ENCODE data around the gene ZNF148. TPM values are rescaled to one million over a fixed set of nuclear protein-coding genes. Genes with fewer than 3 reads are reported as not detected.
"Not testable (repeated sequence)": the region's sequence is repeated elsewhere in the genome, so short reads cannot be mapped to it uniquely, and the experiment has no call there.

ZNF148 gene
- total and polyA plus RNA-seq, 7 experiments from 2014 or later = 36.3 to 101 (median 58.6) TPM

DNA sequence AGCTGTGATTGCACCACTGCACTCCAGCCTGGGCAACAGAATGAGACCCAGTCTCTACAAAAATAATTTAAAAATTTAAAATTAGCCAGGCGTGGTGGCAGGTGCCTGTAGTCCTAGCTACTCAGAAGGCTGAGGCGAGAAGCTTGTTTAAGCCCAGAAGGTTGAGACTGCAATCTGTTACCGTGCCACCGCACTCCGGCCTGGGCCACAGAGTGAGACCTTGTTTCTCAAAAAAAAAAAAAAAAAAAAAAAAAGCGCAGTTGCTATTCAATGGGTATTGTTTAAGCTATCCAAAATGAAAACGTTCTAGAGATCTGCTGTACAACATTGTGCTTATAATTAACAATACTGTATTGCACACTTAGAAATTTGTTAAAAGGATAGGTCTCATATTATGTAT is 24.0 kb downstream of the ZNF148 start:
- ATAC-seq = no peak
- H3K4me1 Mint-ChIP-seq = peaks cover 50 to 90% (median 78%) of the 10 kb centered on the region in 7 donors
- Histone ChIP-seq H3K9me3 (ENCODE audit: control insufficient read depth in 2 of 3, low read length in 3 of 3) (no peaks in the 10 kb centered on the region), H3K4me3 (ENCODE audit: low read length) (no peak overlapping the region), H3K36me3 (ENCODE audit: control insufficient read depth in 2 of 3, insufficient read depth in 3 of 3, low read length in 3 of 3) (no peaks in the 10 kb centered on the region), H3K27me3 (ENCODE audit: control insufficient read depth in 2 of 2, insufficient read depth in 2 of 2, low read length in 2 of 2) (no peaks in the 10 kb centered on the region), H3K4me1 (ENCODE audit: control insufficient read depth in 2 of 2, insufficient read depth in 2 of 2, low read length in 2 of 2) (peaks cover 0 to 21% of the 10 kb centered on the region in 2 donors), H3K27ac (ENCODE audit: low read depth, low read length) (no peak overlapping the region)
- H3K36me3 Mint-ChIP-seq = peaks cover 0 to 39% (median 36%) of the 10 kb centered on the region in 5 donors
- no peaks in the 10 kb centered on the region for H3K27me3 Mint-ChIP-seq
- peaks cover 0 to 10% (median 6%) of the 10 kb centered on the region in 11 donors for H3K9me3 Mint-ChIP-seq
- H3K4me3 Mint-ChIP-seq = peak overlapping the region in 3 of 10 donors; percentile 15 to 50 (median 22)
- H3K27ac Mint-ChIP-seq = peak overlapping the region in 4 of 9 donors; percentile 14 to 82 (median 42)
- no peak for DNase-seq
- ChIA-PET POLR2A (no interaction called here), CTCF (no interaction called here)
- intact Hi-C loops (cut with micrococcal nuclease) = no loop called here

DNA sequence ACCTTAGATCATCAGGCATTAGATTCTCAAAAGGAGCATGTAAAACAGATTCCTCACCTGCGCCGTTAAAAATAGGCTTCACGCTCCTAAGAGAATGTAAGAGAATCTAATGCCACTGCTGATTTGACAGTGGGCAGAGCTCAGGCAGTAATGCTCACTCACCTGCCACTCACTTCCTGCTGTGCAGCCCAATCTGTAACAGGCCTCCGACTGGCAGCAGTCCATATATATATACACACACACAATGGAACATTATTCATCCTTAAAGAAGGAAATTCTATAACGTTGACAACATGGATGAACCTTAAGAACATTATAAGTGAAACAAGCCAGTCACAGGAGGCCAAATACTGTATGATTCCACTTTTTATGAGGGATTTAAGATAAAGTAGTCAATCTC is 24.5 kb downstream of the ZNF148 start:
- peak overlapping the region in 4 of 9 donors; percentile 14 to 82 (median 27) for H3K27ac Mint-ChIP-seq
- no peak for ATAC-seq
- H3K27ac ChIP-seq (ENCODE audit: low read depth, low read length) = no peak overlapping the region

DNA sequence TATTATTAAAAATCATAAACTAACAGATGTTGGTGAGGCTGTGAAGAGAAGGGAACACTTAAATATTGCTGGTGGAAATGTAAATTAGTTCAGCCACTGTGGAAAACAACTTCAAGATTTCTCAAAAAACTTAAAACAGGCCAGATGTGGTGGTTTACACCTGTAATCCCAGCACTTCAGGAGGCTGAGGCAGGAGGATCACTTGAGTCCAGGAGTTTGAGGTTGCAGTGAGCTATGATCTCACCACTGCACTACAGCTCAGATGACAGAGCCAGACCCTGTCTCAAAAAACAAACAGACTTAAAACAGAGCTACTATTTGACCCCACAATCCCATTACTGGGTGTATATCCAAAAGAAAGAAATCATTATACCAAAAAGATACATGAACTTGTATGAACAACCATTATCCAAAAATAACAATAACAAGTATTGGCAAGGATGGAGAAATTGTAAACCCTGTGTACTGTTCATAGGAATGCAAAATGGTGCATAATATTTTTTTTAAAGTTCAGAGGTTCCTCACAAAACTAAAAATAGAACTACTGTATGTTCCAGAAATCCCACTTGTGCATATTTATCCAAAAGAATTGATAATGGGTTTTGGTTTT is 25.5 kb downstream of the ZNF148 start:
- H3K27ac Mint-ChIP-seq = peak overlapping the region in 7 of 9 donors; percentile 15 to 78 (median 28)
- H3K27ac ChIP-seq (ENCODE audit: low read depth, low read length) = no peak overlapping the region
- no peaks in the 10 kb centered on the region for H3K9me3 ChIP-seq (ENCODE audit: control insufficient read depth in 2 of 3, low read length in 3 of 3)
- H3K4me3 Mint-ChIP-seq = peak overlapping the region in 7 of 10 donors; percentile 13 to 59 (median 51)
- no peak for DNase-seq
- H3K4me1 ChIP-seq (ENCODE audit: control insufficient read depth in 2 of 2, insufficient read depth in 2 of 2, low read length in 2 of 2) = peaks cover 0 to 16% of the 10 kb centered on the region in 2 donors
- peaks cover 41 to 90% (median 78%) of the 10 kb centered on the region in 7 donors for H3K4me1 Mint-ChIP-seq
- intact Hi-C loops (cut with micrococcal nuclease) = no loop called here
- H3K27me3 ChIP-seq (ENCODE audit: control insufficient read depth in 2 of 2, insufficient read depth in 2 of 2, low read length in 2 of 2) = no peaks in the 10 kb centered on the region
- no peak for ATAC-seq
- H3K9me3 Mint-ChIP-seq = peaks cover 2 to 25% (median 21%) of the 10 kb centered on the region in 11 donors
- peaks cover 11 to 54% (median 50%) of the 10 kb centered on the region in 5 donors for H3K36me3 Mint-ChIP-seq
- H3K4me3 ChIP-seq (ENCODE audit: low read length) = no peak overlapping the region
- no peaks in the 10 kb centered on the region for H3K27me3 Mint-ChIP-seq
- ChIA-PET CTCF (no interaction called here), POLR2A (no interaction called here)
- no peaks in the 10 kb centered on the region for H3K36me3 ChIP-seq (ENCODE audit: control insufficient read depth in 2 of 3, insufficient read depth in 3 of 3, low read length in 3 of 3)

More for the DNA sequence above, 24.5 kb downstream of the ZNF148 start:
- no peak overlapping the region for H3K4me3 ChIP-seq (ENCODE audit: low read length)
- H3K4me3 Mint-ChIP-seq = peak overlapping the region in 5 of 10 donors; percentile 3 to 57 (median 19)
- H3K9me3 Mint-ChIP-seq = peaks cover 0 to 16% (median 12%) of the 10 kb centered on the region in 11 donors
- peaks cover 5 to 44% (median 41%) of the 10 kb centered on the region in 5 donors for H3K36me3 Mint-ChIP-seq
- no peaks in the 10 kb centered on the region for H3K36me3 ChIP-seq (ENCODE audit: control insufficient read depth in 2 of 3, insufficient read depth in 3 of 3, low read length in 3 of 3)
- POLR2A ChIA-PET = no interaction called here
- no peaks in the 10 kb centered on the region for H3K27me3 Mint-ChIP-seq
- DNase-seq = no peak
- peaks cover 46 to 90% (median 78%) of the 10 kb centered on the region in 7 donors for H3K4me1 Mint-ChIP-seq
- H3K4me1 ChIP-seq (ENCODE audit: control insufficient read depth in 2 of 2, insufficient read depth in 2 of 2, low read length in 2 of 2) = peaks cover 0 to 16% of the 10 kb centered on the region in 2 donors
- no peaks in the 10 kb centered on the region for H3K27me3 ChIP-seq (ENCODE audit: control insufficient read depth in 2 of 2, insufficient read depth in 2 of 2, low read length in 2 of 2)
- intact Hi-C loops (cut with micrococcal nuclease) = no loop called here
- CTCF ChIA-PET = no interaction called here
- H3K9me3 ChIP-seq (ENCODE audit: control insufficient read depth in 2 of 3, low read length in 3 of 3) = no peaks in the 10 kb centered on the region

DNA sequence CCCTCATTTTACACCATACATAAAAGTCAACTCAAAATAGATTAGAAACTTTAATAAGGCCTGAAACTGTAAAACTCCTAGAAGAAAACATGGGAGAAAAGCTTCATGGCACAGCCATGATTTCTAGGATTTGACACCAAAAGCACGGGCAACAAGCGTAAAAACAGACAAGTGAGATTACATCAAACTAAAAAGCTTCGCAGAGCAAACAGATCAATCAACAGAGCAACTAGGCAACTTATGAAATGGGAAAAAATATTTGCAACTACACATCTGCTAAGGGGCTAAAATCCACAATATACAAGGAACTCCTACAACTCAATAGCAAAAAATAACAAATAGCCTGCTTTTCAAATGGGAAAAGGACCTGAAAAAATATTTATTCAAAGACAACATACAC is 26.1 kb downstream of the ZNF148 start:
- ChIA-PET POLR2A (interaction anchor here (0.7 kb wide), 1 partner anchor 326 kb away, joined by 4 read pairs; no protein-coding TSS in a partner anchor), CTCF (interaction anchor here (0.8 kb wide), 1 partner anchor 14 kb away, joined by 4 read pairs; no protein-coding TSS in a partner anchor)
- Histone ChIP-seq H3K4me3 (ENCODE audit: low read length) (no peak overlapping the region), H3K27me3 (ENCODE audit: control insufficient read depth in 2 of 2, insufficient read depth in 2 of 2, low read length in 2 of 2) (no peaks in the 10 kb centered on the region), H3K27ac (ENCODE audit: low read depth, low read length) (no peak overlapping the region), H3K9me3 (ENCODE audit: control insufficient read depth in 2 of 3, low read length in 3 of 3) (no peaks in the 10 kb centered on the region), H3K36me3 (ENCODE audit: control insufficient read depth in 2 of 3, insufficient read depth in 3 of 3, low read length in 3 of 3) (no peaks in the 10 kb centered on the region), H3K4me1 (ENCODE audit: control insufficient read depth in 2 of 2, insufficient read depth in 2 of 2, low read length in 2 of 2) (peaks cover 0 to 16% of the 10 kb centered on the region in 2 donors)
- no peaks in the 10 kb centered on the region for H3K27me3 Mint-ChIP-seq
- intact Hi-C loops (cut with micrococcal nuclease) = no loop called here
- H3K36me3 Mint-ChIP-seq = peaks cover 15 to 60% (median 56%) of the 10 kb centered on the region in 5 donors
- DNase-seq (no peak), ATAC-seq (no peak)
- H3K27ac Mint-ChIP-seq = peak overlapping the region in 8 of 9 donors; percentile 15 to 78 (median 37)
- H3K4me3 Mint-ChIP-seq = peak overlapping the region in 8 of 10 donors; percentile 23 to 63 (median 54)
- peaks cover 6 to 31% (median 24%) of the 10 kb centered on the region in 11 donors for H3K9me3 Mint-ChIP-seq
- H3K4me1 Mint-ChIP-seq = peaks cover 41 to 90% (median 80%) of the 10 kb centered on the region in 7 donors

- CTCF ChIA-PET; ATAC-seq; intact Hi-C loops (cut with micrococcal nuclease); H3K27ac Mint-ChIP-seq; H3K27ac ChIP-seq (ENCODE audit: low read depth, low read length); H3K9me3 ChIP-seq (ENCODE audit: control insufficient read depth in 2 of 3, low read length in 3 of 3); H3K4me1 ChIP-seq (ENCODE audit: control insufficient read depth in 2 of 2, insufficient read depth in 2 of 2, low read length in 2 of 2); H3K27me3 ChIP-seq (ENCODE audit: control insufficient read depth in 2 of 2, insufficient read depth in 2 of 2, low read length in 2 of 2); DNase-seq; H3K27me3 Mint-ChIP-seq; H3K4me3 ChIP-seq (ENCODE audit: low read length); H3K36me3 ChIP-seq (ENCODE audit: control insufficient read depth in 2 of 3, insufficient read depth in 3 of 3, low read length in 3 of 3); H3K4me3 Mint-ChIP-seq: not testable (repeated sequence)
- POLR2A ChIA-PET = interaction anchor here (0.6 to 0.7 kb wide), 2 partner anchors 9 to 11 kb away, joined by 3 to 4 read pairs; no protein-coding TSS in a partner anchor
- peaks cover 6 to 45% (median 29%) of the 10 kb centered on the region in 11 donors for H3K9me3 Mint-ChIP-seq
- H3K4me1 Mint-ChIP-seq = peaks cover 9 to 74% (median 61%) of the 10 kb centered on the region in 7 donors
- H3K36me3 Mint-ChIP-seq = peaks cover 15 to 55% (median 45%) of the 10 kb centered on the region in 5 donors
Observed at GRCh38 chr3:125343367-125343766, 31.8 kb downstream of the ZNF148 start.

- intact Hi-C loops (cut with micrococcal nuclease) = no loop called here
- no peaks in the 10 kb centered on the region for H3K9me3 ChIP-seq (ENCODE audit: control insufficient read depth in 2 of 3, low read length in 3 of 3)
- peaks cover 4 to 12% of the 10 kb centered on the region in 2 donors for H3K4me1 ChIP-seq (ENCODE audit: control insufficient read depth in 2 of 2, insufficient read depth in 2 of 2, low read length in 2 of 2)
- POLR2A ChIA-PET = no interaction called here
- Mint-ChIP-seq H3K9me3 (peaks cover 0 to 29% (median 14%) of the 10 kb centered on the region in 11 donors), H3K4me3 (peak overlapping the region in 1 of 10 donors; percentile 18), H3K4me1 (peaks cover 14 to 79% (median 68%) of the 10 kb centered on the region in 7 donors), H3K27ac (no peak overlapping the region), H3K27me3 (no peaks in the 10 kb centered on the region), H3K36me3 (peaks cover 6 to 44% (median 34%) of the 10 kb centered on the region in 5 donors)
- CTCF ChIA-PET = no interaction called here
- no peak overlapping the region for H3K4me3 ChIP-seq (ENCODE audit: low read length)
- H3K27ac ChIP-seq (ENCODE audit: low read depth, low read length) = no peak overlapping the region
- DNase-seq (no peak), ATAC-seq (no peak)
- no peaks in the 10 kb centered on the region for H3K36me3 ChIP-seq (ENCODE audit: control insufficient read depth in 2 of 3, insufficient read depth in 3 of 3, low read length in 3 of 3)
- no peaks in the 10 kb centered on the region for H3K27me3 ChIP-seq (ENCODE audit: control insufficient read depth in 2 of 2, insufficient read depth in 2 of 2, low read length in 2 of 2)
Observed at GRCh38 chr3:125340121-125340520, 35.0 kb downstream of the ZNF148 start.

Data from naive thymus-derived CD4-positive, alpha-beta T cell (primary cell).